OCI-LY3 (cell line): Measurements from ENCODE around the gene SOX15.

ENCODE experiments used
- H2AFZ ChIP-seq: fragments of 200-600, 300-600 bp; shearing (Covaris generic); 2 replicates; pipeline ENCODE4 v1.6.0; 2014; ENCODE audit warnings: antibody characterized with exemption, low read depth, low read length
- H3K27ac ChIP-seq: fragments of 200-600, 300-600 bp; sonication (generic); 2 replicates; pipeline ENCODE4 v1.5.1; 2014; ENCODE audit warnings: mild to moderate bottlenecking, low read length, moderate library complexity, mixed read lengths
- H3K27me3 ChIP-seq: fragments of 200-600, 300-600 bp; sonication (generic); 2 replicates; pipeline ENCODE4 v1.6.1; 2014; ENCODE audit warnings: low read depth, low read length, mixed read lengths
- H3K36me3 ChIP-seq: fragments of 200-600, 300-600 bp; sonication (generic); replicated peaks from 2 replicates; pipeline ENCODE3; 2014; ENCODE audit warnings: low read depth, low read length, mixed read lengths
- H3K4me1 ChIP-seq: fragments of 300-600, 200-600 bp; sonication (generic); 2 replicates; pipeline ENCODE4 v1.6.1; 2014; ENCODE audit warnings: low read length, mixed read lengths
- H3K4me2 ChIP-seq: fragments of 200-600, 300-600 bp; sonication (generic); 2 replicates; pipeline ENCODE4 v1.6.1; 2014; ENCODE audit warnings: low read length, mixed read lengths
- H3K4me3 ChIP-seq: fragments of 300-600, 200-600 bp; sonication (generic); 2 replicates; pipeline ENCODE4 v1.5.1; 2014; ENCODE audit warnings: antibody characterized with exemption, mild to moderate bottlenecking, low read length, moderate library complexity
- H3K79me2 ChIP-seq: fragments of 300-600, 200-600 bp; shearing (Covaris generic); 2 replicates; pipeline ENCODE4 v1.6.1; 2014; ENCODE audit warnings: mild to moderate bottlenecking, low read length, mixed read lengths
- H3K9ac ChIP-seq: fragments of 300-600, 200-600 bp; shearing (Covaris generic); 2 replicates; pipeline ENCODE4 v1.6.0; 2014; ENCODE audit warnings: mild to moderate bottlenecking, low read length, moderate library complexity
- H3K9me3 ChIP-seq: fragments of 200-600, 300-600 bp; shearing (Covaris generic); 2 replicates; pipeline ENCODE4 v1.6.1; 2014; ENCODE audit warnings: low read length, mixed read lengths; ENCODE audit not compliant: insufficient read depth
- H4K20me1 ChIP-seq: fragments of 200-600, 300-600 bp; sonication (generic); 2 replicates; pipeline ENCODE4 v1.6.1; 2016; ENCODE audit warnings: low read length, mixed read lengths; ENCODE audit not compliant: insufficient read depth
- EZH2phosphoT487 ChIP-seq: fragments of 200-600 bp; shearing (Covaris generic); IDR thresholded peaks from 2 replicates; pipeline ENCODE4 v1.6.1; 2018; ENCODE audit warnings: antibody characterized with exemption, mixed run types, low read depth
- TF ChIP-seq, protein P1 (sequence below): fragments of 200-600, 300-600 bp; sonication (generic); IDR thresholded peaks from 2 replicates; pipeline ENCODE4 v1.5.1; 2014; ENCODE audit warnings: antibody characterized with exemption, low read length, low read depth

SOX15 gene

DNA sequence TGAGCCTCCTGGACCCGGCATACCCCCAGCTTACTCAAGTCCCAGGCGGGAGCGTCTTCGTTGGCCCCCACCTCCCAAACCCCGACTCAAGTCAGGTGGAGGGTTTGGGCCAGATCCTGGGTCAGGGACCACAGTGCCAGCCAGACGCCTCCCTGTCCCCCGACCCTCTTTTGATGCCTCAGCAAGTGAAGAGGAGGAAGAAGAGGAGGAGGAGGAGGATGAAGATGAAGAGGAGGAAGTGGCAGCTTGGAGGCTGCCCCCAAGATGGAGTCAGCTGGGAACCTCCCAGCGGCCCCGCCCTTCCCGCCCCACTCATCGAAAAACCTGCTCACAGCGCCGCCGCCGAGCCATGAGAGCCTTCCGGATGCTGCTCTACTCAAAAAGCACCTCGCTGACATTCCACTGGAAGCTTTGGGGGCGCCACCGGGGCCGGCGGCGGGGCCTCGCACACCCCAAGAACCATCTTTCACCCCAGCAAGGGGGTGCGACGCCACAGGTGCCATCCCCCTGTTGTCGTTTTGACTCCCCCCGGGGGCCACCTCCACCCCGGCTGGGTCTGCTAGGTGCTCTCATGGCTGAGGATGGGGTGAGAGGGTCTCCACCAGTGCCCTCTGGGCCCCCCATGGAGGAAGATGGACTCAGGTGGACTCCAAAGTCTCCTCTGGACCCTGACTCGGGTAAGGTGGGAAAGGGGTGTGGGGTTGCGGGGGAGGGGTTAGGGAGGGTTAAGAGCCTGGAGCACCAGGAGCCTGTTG, 26.6 kb downstream of the SOX15 start:
- Histone ChIP-seq H3K9ac (no peak overlapping the region), H2AFZ (no peak overlapping the region), H3K79me2 (peaks cover 45% of the 10 kb centered on the region), H3K4me1 (peaks cover 32% of the 10 kb centered on the region), H3K4me3 (peak overlapping the region; percentile 90; the same call in 1 of the 2 replicates), H3K36me3 (peaks cover 12% of the 10 kb centered on the region), H3K9me3 (no peaks in the 10 kb centered on the region), H4K20me1 (no peaks in the 10 kb centered on the region), H3K27me3 (no peaks in the 10 kb centered on the region), H3K27ac (no peak overlapping the region), H3K4me2 (peak overlapping the region; percentile 95)
- TF ChIP-seq EZH2phosphoT487, result no peak
- TF ChIP-seq, protein P1, sequence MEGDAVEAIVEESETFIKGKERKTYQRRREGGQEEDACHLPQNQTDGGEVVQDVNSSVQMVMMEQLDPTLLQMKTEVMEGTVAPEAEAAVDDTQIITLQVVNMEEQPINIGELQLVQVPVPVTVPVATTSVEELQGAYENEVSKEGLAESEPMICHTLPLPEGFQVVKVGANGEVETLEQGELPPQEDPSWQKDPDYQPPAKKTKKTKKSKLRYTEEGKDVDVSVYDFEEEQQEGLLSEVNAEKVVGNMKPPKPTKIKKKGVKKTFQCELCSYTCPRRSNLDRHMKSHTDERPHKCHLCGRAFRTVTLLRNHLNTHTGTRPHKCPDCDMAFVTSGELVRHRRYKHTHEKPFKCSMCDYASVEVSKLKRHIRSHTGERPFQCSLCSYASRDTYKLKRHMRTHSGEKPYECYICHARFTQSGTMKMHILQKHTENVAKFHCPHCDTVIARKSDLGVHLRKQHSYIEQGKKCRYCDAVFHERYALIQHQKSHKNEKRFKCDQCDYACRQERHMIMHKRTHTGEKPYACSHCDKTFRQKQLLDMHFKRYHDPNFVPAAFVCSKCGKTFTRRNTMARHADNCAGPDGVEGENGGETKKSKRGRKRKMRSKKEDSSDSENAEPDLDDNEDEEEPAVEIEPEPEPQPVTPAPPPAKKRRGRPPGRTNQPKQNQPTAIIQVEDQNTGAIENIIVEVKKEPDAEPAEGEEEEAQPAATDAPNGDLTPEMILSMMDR, result no peak

DNA sequence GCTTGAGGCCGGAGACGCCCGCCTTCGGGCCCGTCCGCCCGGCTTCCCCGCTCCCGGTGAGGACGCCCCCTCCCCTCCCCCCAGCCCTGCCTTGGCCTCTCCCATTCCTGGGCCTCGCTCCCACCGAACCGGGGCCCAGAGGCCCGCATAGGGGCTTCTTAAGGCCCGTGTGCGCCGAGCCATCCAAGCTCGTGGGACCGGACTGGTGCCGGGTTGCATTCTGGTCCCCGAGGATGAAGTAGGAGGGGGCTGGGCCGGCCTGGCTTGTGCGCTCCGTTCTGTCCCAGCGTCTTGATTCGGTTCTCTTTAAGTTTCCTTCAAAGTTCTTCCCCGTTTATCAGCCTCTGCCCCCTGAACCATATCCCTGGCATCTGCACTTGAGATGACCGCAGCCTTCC, 27.7 kb downstream of the SOX15 start:
- peaks cover 45% of the 10 kb centered on the region for H3K79me2 ChIP-seq
- no peaks in the 10 kb centered on the region for H4K20me1 ChIP-seq
- peaks cover 12% of the 10 kb centered on the region for H3K36me3 ChIP-seq
- H3K4me3 ChIP-seq, result peak overlapping the region; percentile 90
- peak overlapping the region; percentile 85 for H3K9ac ChIP-seq
- H3K4me2 ChIP-seq, result peak overlapping the region; percentile 95
- H3K9me3 ChIP-seq, result no peaks in the 10 kb centered on the region
- no peaks in the 10 kb centered on the region for H3K27me3 ChIP-seq
- TF ChIP-seq, protein P1, result no peak
- no peak for TF ChIP-seq EZH2phosphoT487
- H3K4me1 ChIP-seq, result peaks cover 42% of the 10 kb centered on the region
- H2AFZ ChIP-seq, result no peak overlapping the region
- peak overlapping the region; percentile 32 for H3K27ac ChIP-seq

DNA sequence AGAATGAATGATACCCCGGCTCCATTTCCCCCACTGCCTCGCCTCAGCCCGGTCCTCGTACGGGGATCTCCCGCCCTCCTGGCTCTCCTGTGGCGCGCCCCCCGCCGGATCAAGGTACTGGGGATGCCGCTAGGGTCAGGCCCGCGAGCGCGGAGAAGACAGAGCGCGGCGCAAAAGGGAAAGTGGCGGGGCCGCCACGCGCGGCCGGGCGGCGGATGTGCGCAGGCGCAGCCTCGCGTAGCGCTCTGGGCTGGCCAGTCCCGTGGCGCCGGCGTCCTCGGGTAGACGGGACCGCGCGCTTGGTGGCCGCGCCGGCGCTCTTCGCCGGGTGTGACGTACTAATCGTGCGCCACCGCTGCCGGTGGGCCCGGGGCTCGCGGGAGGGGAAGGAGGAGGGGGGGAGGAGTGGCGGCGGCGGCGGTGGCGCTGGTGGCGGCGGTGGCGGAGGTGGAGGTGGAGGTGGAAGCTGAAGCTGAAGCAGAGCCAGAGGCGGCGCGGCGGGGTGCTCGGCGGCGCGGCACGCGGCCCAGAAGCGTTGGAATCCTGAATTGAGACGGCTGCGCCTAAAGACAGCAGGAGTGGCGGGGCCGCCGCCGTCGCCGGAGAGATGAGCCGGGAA, 28.2 kb downstream of the SOX15 start, which contains the start of gene SENP3:
SENP3 (plus strand) TSS at position 331 of the 619 bp plus-strand sequence. CDS start 1,158 bp downstream, outside the sequence.
- peaks cover 45% of the 10 kb centered on the region for H3K79me2 ChIP-seq
- no peaks in the 10 kb centered on the region for H3K9me3 ChIP-seq
- no peak within 1 kb of the TSS for H2AFZ ChIP-seq
- no peaks in the 10 kb centered on the region for H3K27me3 ChIP-seq
- H3K4me1 ChIP-seq, result peaks cover 42% of the 10 kb centered on the region
- H3K9ac ChIP-seq, result peak within 1 kb of the TSS; percentile 85
- peak within 1 kb of the TSS; percentile 90 for H3K4me3 ChIP-seq
- peaks cover 12% of the 10 kb centered on the region for H3K36me3 ChIP-seq
- H4K20me1 ChIP-seq, result no peaks in the 10 kb centered on the region
- TF ChIP-seq EZH2phosphoT487, result no peak
- TF ChIP-seq, protein P1, result no peak
- peak within 1 kb of the TSS; percentile 100 for H3K4me2 ChIP-seq
- peak within 1 kb of the TSS; percentile 77 for H3K27ac ChIP-seq

DNA sequence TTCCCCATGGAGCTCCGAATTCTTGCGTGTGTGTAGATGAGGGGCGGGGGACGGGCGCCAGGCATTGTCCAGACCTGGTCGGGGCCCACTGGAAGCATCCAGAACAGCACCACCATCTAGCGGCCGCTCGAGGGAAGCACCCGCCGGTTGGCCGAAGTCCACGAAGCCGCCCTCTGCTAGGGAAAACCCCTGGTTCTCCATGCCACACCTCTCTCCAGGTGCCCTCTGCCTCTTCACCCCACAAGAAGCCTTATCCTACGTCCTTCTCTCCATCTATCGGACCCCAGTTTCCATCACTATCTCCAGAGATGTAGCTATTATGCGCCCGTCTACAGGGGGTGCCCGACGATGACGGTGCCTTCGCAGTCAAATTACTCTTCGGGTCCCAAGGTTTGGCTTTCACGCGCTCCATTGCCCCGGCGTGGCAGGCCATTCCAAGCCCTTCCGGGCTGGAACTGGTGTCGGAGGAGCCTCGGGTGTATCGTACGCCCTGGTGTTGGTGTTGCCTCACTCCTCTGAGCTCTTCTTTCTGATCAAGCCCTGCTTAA, 28.8 kb downstream of the SOX15 start:
- Histone ChIP-seq H3K36me3 (peaks cover 12% of the 10 kb centered on the region), H3K4me2 (peak overlapping the region; percentile 100), H3K27ac (peak overlapping the region; percentile 77), H3K79me2 (peaks cover 45% of the 10 kb centered on the region), H3K9me3 (no peaks in the 10 kb centered on the region), H4K20me1 (no peaks in the 10 kb centered on the region), H3K9ac (peak overlapping the region; percentile 85), H3K4me1 (peaks cover 42% of the 10 kb centered on the region), H3K27me3 (no peaks in the 10 kb centered on the region), H3K4me3 (peak overlapping the region; percentile 90), H2AFZ (no peak overlapping the region)
- TF ChIP-seq, protein P1, result peak; percentile 51
- TF ChIP-seq EZH2phosphoT487, result no peak
